ENCODE data around the gene SUGCT.
"Not testable (repeated sequence)": the region's sequence is repeated elsewhere in the genome, so short reads cannot be mapped to it uniquely, and the experiment has no call there.

The SUGCT gene

DNA sequence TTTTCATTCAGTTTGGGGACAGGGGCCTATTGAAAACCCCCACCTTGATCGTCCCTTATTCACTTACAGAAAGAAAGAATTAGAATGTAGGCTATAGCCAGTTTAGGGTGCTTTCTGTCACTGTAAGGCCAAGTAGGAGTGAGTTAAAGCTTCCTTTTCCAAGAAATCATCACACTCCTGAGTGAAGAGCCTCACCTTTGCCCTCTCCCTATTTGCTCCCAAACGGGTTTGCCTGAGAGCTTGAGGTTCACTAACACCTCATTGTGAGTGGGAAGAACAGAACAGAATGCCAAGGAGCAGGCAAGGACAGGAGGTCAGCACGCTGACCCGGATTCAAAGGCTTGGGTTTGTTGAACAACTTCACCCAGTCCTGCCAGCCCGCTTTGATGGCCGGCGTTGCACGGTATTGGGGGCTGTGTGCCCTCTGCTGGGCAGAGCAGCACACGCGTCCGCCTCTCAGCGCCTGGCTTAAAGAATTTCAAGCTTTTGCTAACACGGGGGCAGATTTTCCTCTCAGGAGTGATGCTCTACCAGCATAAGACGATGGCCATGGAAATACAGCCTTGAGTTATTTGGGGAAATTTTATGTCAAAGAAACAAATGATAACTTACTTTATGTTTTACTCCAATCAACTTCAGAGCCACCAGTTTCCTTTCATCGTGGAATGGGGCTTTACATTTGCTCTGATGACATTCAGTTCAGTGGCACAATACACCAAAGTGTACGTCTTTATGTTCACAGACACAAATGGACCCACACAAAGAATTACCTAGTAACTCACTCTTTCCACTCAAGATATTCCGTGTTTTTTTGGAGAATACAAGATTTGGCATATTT, 470.0 kb downstream of the SUGCT start:
- DNase-seq (ENCODE audit: low read depth in 2 of 2, low spot score in 1 of 2), result no peak

DNA sequence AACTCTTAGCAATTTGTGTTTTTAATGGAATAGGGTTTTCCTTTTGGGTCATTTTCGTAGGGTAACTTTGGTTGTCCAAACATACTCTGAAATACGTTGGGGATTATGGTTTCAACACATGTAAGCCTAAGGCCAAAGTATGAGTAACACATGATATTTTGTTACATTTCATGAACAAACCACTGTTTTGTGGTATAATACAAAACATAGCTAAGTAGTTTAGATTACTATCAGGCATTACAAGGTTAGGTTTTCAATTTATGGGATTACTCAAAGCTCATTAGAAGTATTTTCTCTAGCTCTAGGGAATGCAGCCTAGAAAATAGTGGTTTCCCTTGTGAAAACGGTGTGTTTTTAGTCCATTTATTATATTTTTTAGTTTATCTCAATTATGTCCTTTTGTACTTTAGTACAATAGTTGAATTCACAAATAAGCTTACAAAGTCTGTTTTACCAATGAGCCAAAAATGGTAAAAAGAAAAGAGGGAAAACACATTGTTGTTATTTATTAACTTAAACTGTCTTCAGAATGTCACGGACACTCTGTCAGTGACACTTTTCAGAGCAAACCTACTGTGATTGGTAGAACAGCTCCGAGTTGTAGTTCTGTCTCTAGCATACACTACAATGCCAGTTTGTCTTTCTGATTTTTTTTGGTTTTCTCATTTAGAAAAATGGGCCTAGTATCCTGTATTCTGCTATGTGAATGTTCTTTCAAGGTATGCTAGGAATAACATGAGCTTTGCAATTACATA, 473.7 kb downstream of the SUGCT start:
- DNase-seq (ENCODE audit: low read depth in 2 of 2, low spot score in 1 of 2), result no peak

- no peak for DNase-seq (ENCODE audit: low read depth in 2 of 2, low spot score in 1 of 2)
These were observed 475.7 kb downstream of the SUGCT start for GRCh38 chr7:40610461-40610860.

- no peak for DNase-seq (ENCODE audit: low read depth in 2 of 2, low spot score in 1 of 2)
These were observed 476.5 kb downstream of the SUGCT start for GRCh38 chr7:40611095-40611871.

DNA sequence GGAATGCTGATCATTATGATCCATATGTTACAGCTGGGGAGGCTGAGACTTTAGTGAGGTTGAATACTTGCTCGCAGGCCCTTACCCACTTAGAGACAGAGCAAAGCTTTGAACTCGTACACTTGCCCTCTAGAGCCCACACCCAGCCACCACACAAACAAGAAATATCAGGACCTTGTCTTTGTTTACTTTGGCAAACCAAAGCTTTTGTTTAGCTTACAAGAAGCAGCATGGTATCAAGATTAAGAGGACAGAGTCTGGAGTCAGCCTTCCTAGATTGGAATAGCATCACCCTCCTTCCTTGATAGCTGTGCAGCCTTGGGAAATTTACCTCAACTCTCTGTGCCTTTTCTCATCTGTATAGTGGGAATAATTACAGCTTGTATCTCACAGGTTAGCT, 477.5 kb downstream of the SUGCT start:
- no peak for DNase-seq (ENCODE audit: low read depth in 2 of 2, low spot score in 1 of 2)

- no peak for DNase-seq (ENCODE audit: low read depth in 2 of 2, low spot score in 1 of 2)
These were observed 484.8 kb downstream of the SUGCT start for GRCh38 chr7:40619647-40620046.

DNA sequence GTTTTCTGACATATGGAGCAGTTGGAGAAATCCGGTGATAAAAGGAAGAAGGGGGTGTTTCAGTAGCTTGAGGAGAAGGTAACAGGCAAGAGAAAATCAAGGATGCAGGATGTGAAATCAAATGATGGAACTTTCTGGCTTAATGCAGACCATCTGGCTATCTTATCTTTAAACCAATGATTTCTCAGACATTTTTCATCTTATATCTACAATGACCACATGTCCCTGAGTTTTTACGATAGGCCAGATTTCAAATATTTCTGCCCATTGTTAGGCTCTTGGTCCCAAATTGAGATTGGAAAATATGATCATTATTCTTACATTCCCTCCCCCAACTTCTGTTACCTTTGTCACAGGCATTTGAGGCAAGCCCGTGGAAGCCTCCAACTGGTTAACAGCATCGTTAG, 486.8 kb downstream of the SUGCT start:
- no peak for DNase-seq (ENCODE audit: low read depth in 2 of 2, low spot score in 1 of 2)

DNA sequence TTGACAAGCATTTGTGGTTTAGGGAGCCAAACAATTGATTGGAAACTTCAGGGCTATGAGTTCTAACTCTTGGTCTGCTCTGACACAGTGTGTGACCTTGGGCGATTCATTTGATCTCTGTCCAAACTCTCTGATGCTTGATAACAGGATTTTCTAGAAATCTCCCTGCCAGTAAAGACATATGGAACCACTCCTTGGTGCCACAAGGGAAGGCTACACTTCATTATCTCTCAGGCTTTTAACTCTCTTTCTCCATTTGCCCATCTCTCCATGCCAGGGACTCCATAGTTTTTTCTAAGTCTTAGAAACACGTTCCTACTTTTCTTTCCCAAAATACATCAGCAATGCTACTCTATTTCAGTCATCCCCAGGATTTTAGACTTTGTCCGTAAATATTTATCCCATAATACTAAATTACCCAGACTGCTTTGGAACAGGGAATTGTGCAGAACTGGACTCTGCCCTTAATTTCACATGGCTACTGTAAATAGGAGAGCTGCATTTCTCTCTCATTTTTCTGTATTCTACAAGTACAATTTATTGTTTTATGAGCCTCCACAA, 488.2 kb downstream of the SUGCT start:
- DNase-seq (ENCODE audit: low read depth in 2 of 2, low spot score in 1 of 2), result no peak

GRCh38 chr7:40623863-40624262, 489.1 kb downstream of the SUGCT start:
- DNase-seq (ENCODE audit: low read depth in 2 of 2, low spot score in 1 of 2), result no peak

DNA sequence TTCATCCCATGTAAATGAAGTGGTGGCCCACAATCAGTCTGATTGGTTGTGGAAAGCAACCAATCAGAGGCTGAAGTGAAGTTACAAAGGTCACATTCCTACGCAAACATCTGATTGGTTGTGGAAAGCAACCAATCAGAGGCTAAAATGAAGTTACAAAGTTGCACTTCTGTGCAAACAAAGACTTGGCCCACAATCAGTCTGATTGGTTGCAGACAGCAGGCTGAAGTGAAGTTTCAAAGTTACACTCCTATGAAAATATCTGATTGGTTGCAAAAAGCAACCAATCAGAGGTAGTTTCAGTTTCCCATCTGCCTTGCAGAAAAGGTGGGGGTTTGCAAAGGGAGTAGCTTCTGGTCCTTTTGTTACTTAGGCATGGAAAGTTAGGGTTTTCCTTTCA, 492.6 kb downstream of the SUGCT start:
- not testable (repeated sequence) for DNase-seq (ENCODE audit: low read depth in 2 of 2, low spot score in 1 of 2)

DNA sequence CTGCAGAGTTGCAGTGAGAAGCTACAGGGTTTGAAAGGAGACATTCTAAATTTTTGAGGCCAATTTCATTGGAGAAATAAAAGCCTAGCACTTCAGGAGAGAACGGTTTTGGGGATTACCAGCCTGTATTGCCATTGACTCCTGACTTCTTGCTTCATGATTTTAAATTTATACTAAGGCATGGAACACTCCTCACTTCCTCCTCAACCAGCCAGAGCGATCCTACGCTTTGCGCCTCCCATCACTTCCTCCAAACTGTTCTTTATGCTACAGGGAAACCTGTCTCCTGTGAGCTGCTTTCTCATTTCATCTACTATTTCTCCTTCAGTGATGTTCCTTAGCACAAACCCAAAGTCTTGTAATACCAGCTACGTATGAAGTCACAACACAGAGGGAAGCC, 495.1 kb downstream of the SUGCT start:
- DNase-seq (ENCODE audit: low read depth in 2 of 2, low spot score in 1 of 2), result no peak

- DNase-seq (ENCODE audit: low read depth in 2 of 2, low spot score in 1 of 2), result no peak
These were observed 499.3 kb downstream of the SUGCT start for GRCh38 chr7:40634118-40634517.

GRCh38 chr7:40638545-40639320, 503.9 kb downstream of the SUGCT start:
- no peak for DNase-seq (ENCODE audit: low read depth in 2 of 2, low spot score in 1 of 2)

DNA sequence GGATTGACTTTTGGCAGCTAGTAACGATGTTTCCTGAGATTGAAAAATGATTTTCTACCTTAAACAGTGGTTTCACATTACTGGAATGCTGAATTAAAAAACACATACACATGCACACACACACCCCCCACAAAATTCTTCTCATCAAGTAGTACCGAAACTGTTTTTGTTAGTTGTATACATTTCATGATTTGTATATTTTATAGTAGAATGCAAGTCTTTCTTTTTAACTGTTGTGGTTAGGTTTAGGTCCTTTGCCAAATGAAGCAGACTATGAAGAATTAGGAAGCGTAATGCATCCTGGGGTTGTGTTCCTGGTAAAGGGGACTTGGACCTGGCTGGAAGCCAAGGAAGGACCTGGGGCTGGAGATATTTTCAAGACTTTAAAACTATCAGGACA, 505.8 kb downstream of the SUGCT start:
- DNase-seq (ENCODE audit: low read depth in 2 of 2, low spot score in 1 of 2), result no peak

- DNase-seq (ENCODE audit: low read depth in 2 of 2, low spot score in 1 of 2), result no peak
These were observed 506.9 kb downstream of the SUGCT start for GRCh38 chr7:40641701-40642100.

DNA sequence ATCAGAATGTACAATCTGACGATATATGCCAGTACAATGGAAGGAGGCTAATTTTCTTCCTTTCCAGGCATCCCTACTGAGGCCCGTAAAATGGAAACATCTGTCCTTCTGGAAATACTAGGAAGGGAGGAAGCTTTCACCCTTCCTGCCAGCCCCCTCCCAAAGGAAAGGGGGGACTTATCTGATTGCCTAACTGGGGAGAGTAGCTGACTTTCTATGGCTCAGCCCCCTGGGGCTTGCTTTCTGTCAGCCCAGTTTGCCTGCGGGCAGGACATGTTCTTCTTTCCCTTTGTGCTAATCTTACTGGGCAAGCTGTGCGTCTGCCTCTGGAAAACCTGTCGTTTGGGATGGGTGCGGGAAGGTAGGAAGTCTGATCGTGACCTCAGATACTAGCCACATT, 508.9 kb downstream of the SUGCT start:
- no peak for DNase-seq (ENCODE audit: low read depth in 2 of 2, low spot score in 1 of 2)

GRCh38 chr7:40644454-40645188, 509.8 kb downstream of the SUGCT start:
- no peak for DNase-seq (ENCODE audit: low read depth in 2 of 2, low spot score in 1 of 2)

DNA sequence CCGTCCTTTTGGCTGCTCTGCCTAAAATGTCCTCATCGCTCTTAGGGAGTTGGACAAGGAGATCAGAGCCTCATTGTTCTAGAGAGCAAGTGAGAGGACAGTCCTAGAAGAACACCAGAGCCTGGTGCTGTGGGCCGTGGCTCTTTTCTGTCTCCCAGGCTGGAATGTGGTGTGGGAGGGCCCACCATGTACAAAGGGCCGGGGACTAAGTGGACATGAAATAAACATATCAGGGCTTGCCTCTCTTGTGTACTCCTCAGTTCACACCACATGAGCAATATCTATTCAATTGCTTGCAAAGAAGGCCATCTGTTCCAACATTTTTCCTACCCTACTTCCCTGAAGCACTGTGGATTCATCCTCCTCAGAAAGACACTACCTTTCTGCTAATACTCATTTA, 510.4 kb downstream of the SUGCT start:
- no peak for DNase-seq (ENCODE audit: low read depth in 2 of 2, low spot score in 1 of 2)

- DNase-seq (ENCODE audit: low read depth in 2 of 2, low spot score in 1 of 2), result no peak
These were observed 511.9 kb downstream of the SUGCT start for GRCh38 chr7:40646717-40647116.

- DNase-seq (ENCODE audit: low read depth in 2 of 2, low spot score in 1 of 2), result no peak
These were observed 512.9 kb downstream of the SUGCT start for GRCh38 chr7:40647719-40648118.

All from stimulated activated CD8-positive, alpha-beta memory T cell treated with anti-CD3 and anti-CD28 coated beads, Interleukin-4, amount 100 ng/mL, for 1 hour (primary cell).